Activated effector memory CD4-positive, alpha-beta T cell treated with anti-CD3 and anti-CD28 coated beads, Interleukin-2, amount 50 U/mL, for 16 hours (primary cell): ENCODE data around the gene GHRH.

ENCODE experiments used
- DNase-seq: peaks from one replicate; pipeline ENCODE4 v3.0.0-alpha.2; 2020

GHRH gene

GRCh38 chr20:37236462-37236861 is 25.2 kb downstream of the GHRH start:
- no peak for DNase-seq

- no peak for DNase-seq
Observed at GRCh38 chr20:37235065-37235464, 26.5 kb downstream of the GHRH start.

GRCh38 chr20:37234254-37234581 is 27.4 kb downstream of the GHRH start:
- no peak for DNase-seq

- no peak for DNase-seq
Observed at GRCh38 chr20:37233548-37234253, 27.9 kb downstream of the GHRH start.

DNA sequence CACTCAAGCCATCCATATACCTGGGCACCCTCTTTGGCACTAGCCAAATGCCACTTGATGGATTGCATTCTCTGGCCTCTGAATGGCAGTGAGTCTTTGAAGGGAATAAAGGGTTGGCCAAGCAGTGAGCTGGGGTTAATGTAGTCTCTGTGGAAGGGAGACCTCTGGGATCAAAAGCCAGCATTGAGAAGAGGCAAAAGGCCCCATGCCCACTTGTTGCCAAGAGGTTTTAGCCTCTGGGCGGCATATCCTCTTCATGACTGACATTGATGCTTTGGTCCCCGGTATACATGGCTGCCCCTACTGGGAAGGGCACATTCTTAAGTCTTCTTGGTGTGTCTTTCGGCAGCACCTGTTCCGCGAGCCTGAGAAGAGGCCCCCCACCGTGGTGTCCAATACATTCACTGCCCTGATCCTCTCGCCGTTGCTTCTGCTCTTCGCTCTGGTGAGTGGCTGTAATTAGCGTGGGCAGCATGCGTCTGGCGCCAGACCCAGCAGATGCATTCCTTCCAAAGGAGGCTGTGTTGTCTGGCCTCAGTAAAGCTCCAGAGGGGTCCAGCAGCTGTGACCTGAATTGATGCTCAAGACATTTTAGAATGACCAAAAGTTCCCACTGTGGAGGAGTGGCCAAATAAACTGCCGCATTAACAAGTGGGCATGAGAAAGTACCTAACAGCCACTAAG is 29.5 kb downstream of the GHRH start:
- no peak for DNase-seq

DNA sequence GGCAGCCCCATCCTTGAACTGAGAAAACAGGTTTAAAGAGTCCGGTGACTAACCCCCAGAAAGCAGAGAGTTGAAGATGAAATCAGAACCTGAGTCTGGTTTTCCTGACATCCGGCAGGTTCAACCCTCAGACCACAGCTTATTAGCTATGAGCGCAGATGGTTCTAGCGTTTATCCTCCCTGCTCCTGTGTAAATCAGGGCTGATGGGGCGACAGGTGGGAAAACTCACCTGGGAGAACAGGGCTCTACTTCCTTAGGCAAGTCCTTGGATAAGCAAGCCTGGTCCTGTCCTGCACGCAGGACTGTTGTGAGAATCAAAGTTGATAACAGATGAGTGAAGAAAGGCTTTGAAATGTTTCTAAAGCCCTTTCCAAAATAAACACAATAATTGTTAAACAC is 31.4 kb downstream of the GHRH start:
- DNase-seq = no peak

DNA sequence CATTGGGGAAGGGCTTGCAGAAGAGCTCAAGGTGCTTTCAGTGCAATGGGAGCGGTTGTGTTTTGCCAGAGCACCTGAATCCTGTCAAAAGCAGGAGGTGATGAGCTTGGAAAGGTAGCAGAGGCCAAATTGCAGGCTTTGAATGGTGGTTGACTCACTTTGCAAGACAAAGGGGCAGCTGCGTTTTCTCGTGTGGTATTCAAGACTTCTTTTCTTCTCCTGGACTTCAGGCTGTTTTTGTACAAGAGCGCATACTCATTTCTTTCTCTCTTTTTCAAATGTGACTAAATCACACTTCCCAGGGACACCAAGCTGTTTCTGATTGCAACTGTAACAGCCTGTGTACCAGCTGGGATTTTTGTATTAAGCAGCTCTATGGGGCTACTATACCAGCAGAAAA is 32.3 kb downstream of the GHRH start:
- DNase-seq = no peak

- DNase-seq = no peak
Observed at GRCh38 chr20:37228656-37229055, 33.0 kb downstream of the GHRH start.

- DNase-seq = no peak
Observed at GRCh38 chr20:37228082-37228481, 33.5 kb downstream of the GHRH start.

DNA sequence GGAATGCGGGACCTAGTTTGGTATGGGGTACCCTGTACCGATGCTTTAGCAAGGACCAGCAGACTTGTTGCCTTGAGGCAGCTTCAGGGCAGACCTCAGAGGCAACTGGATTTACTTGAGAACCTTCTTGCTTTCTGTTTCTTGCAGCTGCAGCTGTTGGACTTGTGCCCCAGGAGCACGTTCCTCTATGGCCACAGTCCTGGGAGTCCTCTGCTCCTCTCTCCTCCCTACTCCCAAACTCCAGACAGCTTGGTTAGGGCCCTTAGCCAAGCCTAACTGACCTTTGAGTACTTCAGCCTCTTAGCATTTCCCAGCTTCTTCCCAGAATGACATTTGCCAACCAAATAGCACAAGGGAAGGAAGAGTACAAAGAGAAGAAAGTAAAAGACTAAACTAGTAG is 34.7 kb downstream of the GHRH start:
- no peak for DNase-seq

GRCh38 chr20:37225146-37225545 is 36.5 kb downstream of the GHRH start:
- DNase-seq = no peak

DNA sequence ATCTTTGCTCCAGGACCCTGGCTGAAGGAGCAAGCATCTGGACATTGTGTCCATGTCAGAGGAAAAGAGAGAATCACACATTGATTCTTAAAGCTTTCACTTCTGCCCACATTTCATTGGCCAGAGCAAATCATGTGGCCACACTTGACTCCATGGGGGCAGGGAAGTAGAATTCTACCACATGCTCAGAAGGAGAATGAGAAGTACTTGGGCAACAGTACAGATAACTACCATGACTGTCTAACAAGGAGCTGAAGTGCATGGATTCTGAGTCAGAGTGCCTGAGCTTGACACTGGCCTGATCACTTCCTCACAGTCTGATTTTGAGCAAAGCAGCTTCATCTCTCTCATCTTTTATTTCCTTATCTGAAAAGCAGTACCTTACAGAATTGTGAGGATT is 38.6 kb downstream of the GHRH start:
- no peak for DNase-seq

- DNase-seq = no peak
Observed at GRCh38 chr20:37222086-37222485, 39.5 kb downstream of the GHRH start.

- no peak for DNase-seq
Observed at GRCh38 chr20:37220731-37221130, 40.9 kb downstream of the GHRH start.

DNA sequence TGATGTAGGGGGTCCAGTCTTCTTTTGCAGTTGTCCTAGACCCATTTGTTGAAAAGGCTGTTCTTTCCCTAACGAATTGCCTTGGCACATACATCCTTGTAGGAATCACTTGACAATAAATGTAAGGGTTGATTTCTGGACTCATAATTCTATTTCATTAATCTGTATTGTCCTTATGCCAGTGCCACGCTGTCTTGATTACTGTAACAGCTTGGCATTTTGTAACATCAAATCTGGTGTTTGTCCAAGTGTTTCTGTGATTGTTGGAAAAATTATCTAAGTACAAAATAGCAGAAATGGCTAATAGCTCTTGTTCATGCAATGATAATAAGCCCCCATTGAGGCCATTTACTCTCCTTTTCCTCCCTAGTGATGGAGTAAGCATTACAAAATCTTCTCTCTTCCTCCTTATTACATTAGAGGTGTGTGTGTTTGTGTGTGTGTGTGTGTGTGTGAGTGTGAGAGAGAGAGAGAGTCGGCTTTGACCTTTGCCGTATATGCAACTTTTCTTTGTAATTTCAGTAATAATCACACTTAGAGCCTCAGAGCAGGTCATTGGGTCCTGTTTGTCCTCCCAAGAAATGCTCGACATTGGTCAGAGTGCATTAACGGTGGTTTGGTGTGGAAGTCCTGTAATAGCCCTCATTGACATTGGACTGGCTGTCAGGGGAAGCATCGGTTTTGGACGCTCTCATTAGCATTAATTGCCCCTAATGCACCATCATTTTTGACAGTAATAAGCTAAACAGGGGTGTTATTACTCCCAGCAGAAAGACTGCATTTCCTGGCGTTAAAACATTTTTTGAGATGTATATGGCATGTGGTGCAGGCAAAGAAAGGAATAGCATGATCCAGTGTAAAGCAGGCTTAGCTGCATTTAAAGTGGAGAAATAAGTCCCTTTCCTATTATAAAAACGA is 41.6 kb downstream of the GHRH start:
- no peak for DNase-seq

- no peak for DNase-seq
Observed at GRCh38 chr20:37218976-37219375, 42.6 kb downstream of the GHRH start.

GRCh38 chr20:37218441-37218840 is 43.2 kb downstream of the GHRH start:
- no peak for DNase-seq

DNA sequence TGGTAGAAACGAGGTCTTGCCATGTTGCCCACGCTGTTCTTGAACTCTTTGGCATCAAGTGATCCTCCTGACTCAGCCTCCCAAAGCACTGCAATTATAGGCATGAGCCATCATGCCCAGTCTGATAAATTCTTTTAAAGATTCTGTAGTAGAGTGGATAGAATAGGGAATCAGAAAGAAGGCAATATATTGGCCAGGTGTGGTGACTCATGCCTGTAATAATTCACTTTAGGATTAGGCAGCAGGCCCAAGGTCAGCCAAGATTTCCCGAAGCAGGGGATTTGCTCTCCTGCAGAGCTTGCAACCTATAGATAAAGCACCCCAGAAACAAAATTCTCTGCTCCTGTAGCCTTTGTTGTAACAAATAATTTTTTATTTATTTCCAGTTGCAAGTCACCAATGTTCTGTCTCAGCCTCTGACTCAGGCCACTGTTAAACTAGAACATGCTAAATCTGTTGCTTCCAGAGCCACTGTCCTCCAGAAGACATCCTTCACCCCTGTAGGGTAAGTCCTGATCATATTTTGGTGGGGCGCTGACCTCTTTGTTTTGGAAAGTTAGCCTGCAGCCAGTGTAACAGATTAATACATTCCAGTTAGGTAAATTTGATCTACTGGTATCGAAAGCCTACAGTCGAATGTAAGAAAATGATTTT is 51.8 kb downstream of the GHRH start:
- no peak for DNase-seq

- no peak for DNase-seq
Observed at GRCh38 chr20:37209193-37209592, 52.4 kb downstream of the GHRH start.

- no peak for DNase-seq
Observed at GRCh38 chr20:37207171-37207570, 54.4 kb downstream of the GHRH start.

GRCh38 chr20:37205794-37206193 is 55.8 kb downstream of the GHRH start:
- no peak for DNase-seq

DNA sequence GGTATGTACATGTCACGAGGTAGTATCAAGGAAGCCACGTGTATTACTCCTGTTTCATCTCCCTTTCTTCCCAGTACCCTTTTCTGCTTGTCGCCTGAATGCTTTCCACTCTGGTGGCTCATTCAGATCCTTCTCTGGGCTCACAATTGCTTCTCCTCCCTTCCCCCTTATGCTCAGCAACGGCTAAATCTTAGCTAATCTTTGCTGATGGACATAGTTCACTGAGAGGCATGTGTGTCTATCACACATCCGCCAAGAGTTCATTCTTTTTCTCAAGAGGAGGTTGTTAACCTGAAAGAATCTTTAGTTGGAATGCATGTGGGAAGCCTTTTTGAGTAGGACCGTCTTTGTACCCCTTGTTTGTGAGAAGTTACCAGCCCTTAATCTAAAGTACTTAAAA is 56.5 kb downstream of the GHRH start:
- DNase-seq = no peak

- DNase-seq = no peak
Observed at GRCh38 chr20:37204056-37204455, 57.6 kb downstream of the GHRH start.
